HG03159 (cell line): ENCODE data around the gene GDA.

Experiments used
- ATAC-seq: cut with Tn5 transposase; IDR thresholded peaks from one replicate; pipeline ENCODE4 v1.9.1; 2021; ENCODE audit warnings: mild to moderate bottlenecking, moderate library complexity; ENCODE audit not compliant: unreplicated experiment

GDA gene

DNA sequence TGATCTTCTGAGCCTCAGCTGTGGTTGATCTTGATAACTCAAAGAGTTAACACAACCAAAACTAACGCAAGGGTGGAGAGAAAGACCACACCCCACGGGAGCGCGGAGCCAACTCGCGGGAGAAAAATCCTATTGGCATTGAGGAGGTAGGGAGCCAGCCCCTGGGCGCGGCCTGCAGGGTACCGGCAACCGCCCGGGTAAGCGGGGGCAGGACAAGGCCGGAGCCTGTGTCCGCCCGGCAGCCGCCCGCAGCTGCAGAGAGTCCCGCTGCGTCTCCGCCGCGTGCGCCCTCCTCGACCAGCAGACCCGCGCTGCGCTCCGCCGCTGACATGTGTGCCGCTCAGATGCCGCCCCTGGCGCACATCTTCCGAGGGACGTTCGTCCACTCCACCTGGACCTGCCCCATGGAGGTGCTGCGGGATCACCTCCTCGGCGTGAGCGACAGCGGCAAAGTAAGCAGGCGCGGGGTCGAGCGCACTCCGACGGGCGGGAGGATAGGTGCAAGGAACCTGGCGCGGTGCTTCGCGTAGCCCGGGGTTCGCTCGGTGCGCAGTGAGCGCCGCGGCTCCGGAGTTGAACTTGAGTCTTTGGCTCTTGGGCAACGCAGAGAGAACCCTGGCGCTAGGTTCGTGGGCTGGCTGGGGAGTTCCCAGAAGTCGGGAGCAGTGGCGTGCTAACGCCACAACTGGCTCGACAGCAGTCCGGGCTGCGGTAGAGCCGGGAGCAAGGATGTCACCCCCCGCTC lies at the start of gene GDA:
GDA (plus strand) TSS at position 210 of the 745 bp plus-strand sequence; CDS start at position 330, 120 bp downstream.
- no peak for ATAC-seq

DNA sequence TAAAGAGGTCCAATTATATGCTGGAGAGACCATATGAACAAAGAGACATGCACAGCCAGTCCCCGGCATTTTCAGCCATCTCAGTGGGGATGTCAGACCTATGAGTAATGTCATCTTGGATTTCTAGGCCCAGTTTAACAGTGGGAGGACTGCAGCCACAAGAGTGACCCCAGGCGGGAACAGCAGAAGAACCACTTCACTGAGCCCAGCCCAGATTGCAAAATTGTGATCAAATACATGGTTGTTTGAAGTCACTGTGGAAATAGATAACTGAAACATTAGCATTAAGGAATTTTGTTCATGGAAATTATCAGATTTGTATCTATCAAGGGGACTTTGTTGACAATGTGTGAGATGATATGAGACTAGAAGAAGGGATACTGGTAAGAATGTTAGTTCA lies 46.7 kb upstream of the GDA start:
- ATAC-seq = no peak

DNA sequence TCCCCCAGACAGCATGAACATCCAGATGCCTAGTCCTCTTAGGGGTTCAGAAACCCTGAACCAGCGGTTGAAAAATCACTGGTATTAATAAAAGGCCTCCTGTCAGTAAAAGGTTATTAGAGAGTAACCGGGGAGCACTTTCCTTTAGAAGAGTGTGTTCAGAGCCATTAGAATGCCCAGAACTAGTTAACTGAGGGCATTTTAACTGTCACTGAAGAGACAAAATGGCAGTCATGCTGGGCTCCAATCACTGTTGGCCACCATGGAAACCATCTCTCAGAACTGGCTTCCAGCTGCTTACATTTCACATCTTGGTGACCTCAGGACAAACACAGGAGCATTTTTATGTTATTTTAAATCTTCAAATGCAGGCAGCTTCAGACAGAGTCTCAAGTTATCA lies 36.2 kb upstream of the GDA start:
- no peak for ATAC-seq

DNA sequence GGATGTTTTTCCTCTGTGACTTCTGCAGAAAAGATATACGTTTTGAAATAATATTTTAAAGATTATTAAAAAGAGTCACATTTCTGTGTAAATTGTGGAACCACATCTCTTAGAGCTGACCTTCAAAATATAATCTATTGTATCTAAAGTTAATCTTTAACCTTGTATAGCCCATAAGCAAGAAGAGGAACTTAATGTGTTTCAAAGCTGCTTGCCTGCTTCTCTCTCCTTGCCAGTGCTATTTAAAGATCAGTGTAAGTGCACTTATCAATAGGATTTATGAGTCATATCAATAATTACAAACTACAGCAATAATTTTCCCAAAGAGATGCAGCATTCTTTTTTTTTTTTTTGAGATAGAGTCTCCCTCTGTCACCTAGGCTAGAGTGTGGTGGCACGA lies 29.4 kb upstream of the GDA start:
- ATAC-seq = peak; percentile 49

DNA sequence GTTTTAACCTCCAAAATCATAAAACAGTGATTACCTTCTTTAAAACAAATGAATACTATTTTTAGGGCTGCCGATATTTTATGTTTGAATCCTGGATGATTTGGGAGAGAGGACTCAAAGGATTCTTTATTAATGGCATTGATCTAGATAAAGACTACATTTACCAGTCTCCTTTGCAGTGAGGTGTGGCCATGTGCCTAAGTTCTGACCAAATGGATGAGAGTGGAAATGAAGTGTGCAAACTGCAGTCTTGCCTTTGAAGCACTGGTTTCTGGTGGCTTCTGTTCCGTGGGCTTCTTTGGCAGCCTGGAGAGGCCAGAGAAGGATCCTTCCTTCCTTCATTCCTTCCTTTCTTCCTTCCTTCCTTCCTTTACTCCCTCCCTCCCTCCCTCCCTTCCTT lies 24.3 kb upstream of the GDA start:
- ATAC-seq = no peak

DNA sequence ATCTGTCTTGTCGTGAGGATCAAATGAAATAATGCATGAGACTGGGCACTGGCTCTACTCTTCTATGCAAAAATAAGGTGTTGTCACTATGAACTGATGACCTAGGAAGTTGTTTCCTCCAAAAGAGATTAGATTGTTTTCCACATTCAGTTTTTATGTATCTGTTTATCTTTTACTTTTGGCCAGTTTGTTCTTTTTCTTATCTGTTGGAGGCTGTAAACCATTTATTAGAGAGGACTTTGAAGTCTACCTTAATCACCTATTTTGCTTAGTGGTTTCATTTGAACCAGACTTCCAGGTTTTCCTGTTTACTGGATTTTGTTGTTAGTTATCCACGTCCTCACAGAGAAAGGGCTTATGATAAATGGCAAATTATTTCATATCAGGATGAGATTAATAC lies 21.5 kb upstream of the GDA start:
- no peak for ATAC-seq

DNA sequence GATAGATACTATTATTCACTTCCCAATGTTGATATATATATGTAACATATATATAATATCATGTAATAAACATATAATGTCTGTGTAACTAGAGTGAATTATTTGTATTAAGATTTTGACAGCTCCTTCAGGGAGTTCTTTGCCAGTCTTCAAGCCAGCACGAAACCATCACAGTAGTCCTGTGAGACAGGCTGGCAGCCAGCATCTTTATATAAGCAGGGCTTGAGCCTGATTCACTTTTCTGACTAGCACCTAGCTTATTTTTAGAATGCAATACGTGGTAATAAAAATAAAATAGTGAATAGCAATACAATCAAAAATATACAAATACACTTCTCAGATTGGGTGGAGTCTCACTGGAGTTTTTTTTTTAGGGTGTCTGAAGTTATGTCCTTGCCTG lies 20.7 kb upstream of the GDA start:
- no peak for ATAC-seq

DNA sequence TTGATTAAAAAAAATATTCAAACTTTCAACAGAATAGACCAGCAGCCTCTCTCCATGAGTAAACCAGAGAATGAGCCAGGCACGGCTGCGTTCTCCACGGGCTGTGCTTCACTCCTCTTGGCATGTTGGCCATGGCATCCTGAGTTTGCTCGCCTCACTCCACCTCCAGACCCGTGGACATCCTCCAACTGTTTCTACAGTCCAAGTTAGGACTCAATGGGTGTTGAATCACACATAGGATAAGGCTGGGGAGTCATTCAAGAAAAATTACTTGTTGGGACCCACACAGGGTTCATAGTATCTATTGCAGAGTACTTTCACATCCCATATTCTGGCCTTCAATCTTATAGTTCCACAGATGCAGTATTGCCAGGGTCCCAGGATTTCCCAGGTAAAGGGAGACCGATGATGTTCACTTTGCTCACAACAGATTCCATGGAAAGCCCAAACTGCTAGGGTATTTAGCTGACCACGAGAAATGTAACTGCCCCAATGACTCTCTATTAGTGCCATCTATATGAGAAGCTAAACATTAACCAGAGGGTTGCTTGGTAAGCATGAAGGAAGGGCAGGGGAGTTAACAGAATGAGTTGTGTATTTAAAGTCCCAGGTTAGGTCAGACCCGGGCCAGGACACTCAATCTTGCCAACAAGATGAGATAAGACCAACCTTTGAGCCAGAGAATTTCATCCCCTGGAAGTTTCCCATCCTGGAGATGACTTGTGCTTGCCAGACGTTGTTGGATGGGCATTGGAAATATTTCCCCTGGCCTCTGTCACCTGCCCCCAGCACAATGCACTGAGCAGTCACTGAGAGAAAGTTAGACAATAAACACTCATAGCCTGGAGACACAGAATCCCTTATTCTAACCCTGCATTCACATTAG lies 19.7 kb upstream of the GDA start:
- no peak for ATAC-seq

DNA sequence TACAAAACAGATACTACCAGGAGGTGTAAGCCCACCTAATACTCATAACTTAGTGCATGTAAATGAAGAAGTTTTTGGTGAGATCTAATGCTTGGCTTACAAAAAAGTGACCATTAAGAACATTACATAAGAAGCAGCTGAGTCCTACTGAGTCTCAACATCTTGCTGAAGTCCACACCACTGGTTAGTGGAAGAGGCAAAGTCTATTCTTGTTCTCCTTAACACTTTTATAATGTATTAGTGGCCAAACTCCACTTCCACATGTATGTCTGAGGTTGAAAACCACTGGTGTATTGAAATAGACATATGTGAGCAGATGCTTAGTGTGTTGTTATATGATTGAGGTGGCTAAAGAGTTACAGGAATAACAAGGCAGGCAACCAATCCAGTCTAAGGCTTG lies 18.9 kb upstream of the GDA start:
- no peak for ATAC-seq

DNA sequence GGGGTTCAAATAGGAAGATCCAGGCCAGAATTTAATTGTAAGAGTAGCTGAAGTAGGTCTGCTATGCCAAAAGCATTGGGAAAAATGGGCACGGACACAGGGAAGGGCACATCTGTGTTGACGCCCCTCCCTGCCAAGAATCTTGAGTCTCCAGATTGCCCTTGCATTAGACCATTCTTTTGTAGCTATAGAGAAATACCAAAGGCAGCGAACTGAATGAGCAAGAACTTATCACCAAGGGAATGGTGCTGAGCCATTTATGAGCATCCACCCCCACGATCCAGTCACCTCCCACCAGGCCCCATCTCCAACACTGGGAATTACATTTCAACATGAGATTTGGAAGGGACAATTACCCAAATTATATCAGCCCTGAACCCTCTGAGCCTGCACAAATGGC lies 18.0 kb upstream of the GDA start:
- no peak for ATAC-seq

DNA sequence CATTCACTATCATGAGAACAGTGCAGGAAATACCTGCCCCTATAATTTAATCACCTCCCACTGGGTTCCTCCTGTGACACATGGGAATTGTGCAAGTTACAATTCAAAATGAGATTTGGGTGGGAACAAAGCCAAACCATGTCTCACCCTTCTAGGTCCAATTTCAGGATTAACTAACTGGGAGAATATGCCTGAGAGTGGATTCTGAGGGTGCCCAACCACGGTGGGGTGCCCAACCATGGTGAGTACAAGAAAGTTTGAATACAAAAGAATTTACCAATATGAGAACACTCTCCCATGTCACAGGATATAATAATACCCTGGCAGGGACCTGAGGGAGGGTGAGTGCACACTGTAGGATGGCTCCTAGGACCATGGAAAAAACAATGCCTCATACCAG lies 17.2 kb upstream of the GDA start:
- no peak for ATAC-seq

DNA sequence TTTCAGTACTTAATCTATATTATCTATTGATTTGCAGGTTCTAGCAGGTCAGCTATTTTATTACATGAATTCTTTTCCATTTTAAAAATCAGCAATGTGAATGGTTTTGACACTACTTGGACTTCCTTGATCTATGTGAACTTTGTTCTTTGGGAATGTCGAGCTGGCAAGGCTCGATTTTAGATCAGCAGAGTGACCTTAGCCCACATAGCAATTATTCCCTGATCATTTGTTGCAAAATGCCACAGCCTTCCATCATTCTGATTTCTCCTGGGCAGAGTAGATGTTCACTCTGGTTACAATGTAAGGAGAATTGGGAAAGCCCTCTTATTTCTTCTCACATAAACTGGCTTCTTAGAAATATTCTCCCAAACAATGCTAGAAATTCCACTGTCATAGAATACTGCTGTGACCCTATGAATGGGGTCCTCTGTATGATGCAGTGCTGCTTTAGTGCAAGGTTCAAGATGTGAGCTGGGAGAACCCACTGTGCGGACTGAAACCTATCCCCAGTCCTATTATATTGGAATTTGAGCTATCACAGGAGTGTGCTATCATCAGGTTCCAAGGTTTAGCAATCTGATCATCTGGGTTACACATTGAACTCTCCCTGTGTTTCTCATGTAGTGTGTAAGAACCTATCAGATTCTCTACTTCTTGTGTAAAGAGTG lies 15.7 kb upstream of the GDA start:
- ATAC-seq = no peak

DNA sequence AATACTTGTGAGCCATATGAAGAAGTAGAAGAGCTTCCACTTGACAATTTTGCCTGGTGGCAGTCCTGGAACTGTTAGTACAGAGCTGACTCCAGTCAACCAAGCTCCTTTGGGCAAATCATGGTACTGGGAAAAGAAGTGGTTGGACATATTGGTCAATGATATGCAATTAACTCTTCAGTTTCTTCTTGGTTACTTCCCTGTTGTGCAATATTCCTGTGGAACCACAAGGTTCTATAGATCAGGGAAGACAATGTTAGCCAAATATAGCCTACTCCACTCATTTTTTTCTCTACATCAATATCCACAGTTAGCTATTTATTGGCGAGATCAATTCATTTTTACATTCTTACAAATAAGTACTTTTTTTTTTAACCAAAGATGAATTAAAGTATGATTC lies 14.4 kb upstream of the GDA start:
- ATAC-seq = no peak

DNA sequence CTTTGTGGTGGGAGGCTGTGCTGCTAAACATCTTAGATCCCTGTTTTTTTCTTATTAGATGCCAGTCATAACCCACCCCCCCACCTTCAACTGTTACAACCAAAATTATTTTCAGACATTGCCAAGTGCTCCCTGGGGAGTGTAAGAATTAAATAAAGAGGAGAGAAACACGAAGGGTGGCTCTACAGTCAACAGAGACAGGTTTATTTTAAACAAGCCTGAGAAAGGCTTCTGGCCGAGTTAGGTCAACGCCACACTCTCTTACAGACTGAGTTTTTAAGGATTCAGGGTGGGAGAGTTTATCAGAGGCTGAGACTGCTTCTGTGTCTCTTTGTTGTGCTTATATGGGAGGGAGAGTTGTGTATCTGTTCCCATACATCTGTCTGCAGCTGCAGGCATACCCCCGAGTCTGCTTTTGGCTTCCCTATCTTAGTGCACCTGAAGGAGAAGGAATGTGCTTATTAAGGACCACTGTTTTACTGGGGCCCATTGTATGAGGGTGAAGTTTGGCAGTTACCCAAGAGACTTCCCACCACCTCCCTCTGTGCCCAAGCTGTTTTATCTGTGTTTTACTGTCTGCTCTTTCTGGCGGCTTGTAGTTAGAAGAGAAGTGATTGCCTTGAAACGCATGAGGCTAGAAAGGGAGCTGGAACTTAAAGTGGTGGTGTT lies 11.4 kb upstream of the GDA start:
- no peak for ATAC-seq

DNA sequence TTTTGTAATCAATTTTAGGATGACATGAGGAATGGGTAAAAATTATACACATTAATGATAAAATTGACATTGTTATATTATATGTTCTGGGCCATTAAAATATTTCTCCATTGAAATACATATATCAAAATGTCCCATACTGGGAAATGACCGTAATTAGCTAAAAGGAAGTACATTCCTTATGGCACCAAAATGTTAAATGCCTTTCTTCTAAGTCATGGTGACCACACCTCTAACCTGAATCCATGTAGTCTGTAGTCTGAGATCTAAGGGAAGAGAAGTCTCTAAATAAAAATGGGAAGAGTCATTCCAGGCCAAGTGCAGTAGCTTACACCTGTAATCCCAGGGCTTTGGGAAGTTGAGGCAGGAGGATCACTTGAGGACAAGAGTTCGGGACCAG lies 10.0 kb upstream of the GDA start:
- no peak for ATAC-seq

DNA sequence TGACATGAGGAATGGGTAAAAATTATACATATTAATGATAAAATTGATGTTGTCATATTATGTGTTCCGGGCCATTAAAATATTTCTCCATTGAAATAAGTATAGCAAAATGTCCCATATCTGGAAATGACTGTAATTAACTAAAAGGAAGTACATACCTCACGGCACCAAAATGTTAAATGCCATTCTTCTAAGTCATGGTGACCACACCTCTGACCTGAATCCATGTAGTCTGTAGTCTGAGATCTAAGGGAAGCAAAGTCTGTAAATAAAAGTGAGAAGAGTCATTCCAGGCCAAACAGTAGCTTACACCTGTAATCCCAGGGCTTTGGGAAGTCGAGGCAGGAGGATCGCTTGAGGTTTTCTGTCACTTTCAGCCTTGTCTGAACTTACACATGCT lies 8.7 kb upstream of the GDA start:
- no peak for ATAC-seq

DNA sequence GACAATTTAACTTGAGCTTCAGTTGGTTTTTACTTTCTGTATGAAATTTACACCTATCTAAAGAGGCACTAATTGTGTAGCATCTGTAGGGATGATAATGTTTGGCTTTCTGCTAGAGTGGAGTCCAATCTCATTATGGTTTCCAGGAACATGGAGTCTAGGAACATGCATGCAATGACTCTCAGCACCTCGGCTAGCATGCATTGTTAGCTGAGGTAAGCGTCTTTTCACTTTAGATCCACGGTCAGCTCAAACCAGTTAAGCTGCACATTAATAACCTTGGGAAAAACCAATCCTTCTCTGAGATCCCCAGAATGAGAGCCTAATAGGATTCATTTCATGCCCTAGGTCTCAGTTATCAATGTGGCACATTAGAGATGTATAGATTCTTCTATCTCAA lies 7.8 kb upstream of the GDA start:
- no peak for ATAC-seq

DNA sequence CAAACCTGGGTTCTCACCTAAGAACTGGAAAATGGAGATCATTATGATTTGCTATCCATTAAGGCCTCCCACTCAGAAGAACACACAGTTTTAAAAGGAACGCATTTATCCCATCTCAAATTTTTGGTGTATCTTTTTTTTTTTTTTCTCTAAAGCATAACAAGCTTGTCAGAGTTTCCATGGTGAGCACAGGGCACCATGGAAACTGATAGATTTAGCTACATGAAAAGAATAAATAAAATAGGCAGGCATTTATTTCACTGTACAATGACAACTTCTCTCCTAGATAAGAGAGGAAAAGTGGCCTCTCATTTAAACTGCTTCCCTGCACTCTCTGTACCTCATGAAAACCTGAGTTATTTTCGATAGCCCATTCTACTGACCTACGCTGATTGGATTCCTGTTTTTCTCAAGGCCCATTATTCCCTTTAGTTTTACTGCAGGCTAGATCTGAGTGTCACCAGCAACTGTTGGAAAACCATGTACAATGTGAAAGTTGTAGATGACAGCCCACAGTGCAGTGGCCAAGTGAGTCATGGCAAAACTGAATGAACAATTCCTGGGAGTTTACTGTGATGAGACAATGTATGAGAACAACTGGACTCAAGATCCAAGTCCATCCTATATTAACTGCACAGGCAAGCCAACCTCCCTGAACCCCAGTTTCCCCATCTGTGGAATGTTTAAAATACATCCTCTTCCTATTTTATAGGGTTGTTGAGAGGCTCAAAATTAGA lies 4.3 kb upstream of the GDA start:
- no peak for ATAC-seq

DNA sequence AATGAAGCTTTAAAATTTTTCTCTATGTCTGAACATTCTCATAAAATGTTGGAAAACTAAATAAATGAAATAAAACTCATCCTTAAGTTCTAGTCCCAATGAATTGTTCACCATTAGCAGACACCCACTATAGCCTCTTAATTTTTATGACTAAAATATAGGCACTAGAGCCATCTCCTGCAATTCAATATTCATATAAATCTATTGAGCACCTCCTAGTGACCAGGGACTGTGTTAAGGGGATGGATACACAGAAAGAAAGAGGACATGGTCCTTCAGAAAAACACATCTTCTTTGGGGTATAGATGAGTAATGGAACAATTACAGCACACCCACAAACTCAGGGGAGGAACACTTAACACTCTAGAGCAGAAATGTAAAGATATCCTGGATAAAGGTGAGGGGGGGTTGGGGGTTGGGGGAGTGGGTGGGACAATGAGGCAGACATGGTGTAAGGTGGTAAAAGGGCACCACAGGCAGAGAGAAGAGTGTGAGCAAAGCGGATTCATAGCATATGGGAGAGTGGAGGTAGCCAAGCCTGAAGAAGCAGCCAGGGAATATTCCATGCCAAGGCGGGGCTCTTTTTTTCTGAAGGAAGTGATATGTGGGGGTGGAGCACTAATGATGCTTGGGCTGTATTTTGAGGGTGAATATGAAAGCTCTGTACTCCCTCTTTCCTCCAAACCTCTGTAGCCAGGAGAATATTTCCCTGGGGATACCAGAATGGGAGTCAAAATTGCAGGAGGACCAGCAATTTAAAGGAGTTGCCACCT lies 3.3 kb upstream of the GDA start:
- no peak for ATAC-seq

DNA sequence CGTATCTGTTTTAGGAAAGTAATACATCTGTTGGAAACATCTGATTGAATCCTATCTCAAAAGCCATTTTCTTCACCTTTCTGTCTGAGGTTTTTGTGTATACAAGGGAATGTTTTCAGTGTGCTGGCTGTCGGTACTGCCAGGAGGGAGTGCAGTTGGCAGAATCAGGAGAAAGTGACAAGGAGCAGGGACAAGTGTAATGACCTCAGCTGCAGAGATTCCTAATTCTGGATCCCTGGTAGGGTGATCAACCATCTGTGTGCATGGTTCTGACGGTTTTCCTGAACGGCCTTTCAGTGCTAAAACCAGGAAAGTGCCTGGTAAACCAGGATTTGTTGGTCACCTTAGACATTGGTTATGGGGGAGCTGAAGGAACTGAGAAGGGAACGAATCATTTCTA lies 1.6 kb upstream of the GDA start:
- no peak for ATAC-seq
